NCI-H1048 (cell line): ENCODE data around the gene HHATL.

ENCODE experiments used
- DNase-seq: peaks from one replicate; lab custom pipeline; 2025; lab: John Stamatoyannopoulos, UW

The HHATL gene

GRCh38 chr3:42683875-42684598, 18.6 kb downstream of the HHATL start:
- DNase-seq = no peak

DNA sequence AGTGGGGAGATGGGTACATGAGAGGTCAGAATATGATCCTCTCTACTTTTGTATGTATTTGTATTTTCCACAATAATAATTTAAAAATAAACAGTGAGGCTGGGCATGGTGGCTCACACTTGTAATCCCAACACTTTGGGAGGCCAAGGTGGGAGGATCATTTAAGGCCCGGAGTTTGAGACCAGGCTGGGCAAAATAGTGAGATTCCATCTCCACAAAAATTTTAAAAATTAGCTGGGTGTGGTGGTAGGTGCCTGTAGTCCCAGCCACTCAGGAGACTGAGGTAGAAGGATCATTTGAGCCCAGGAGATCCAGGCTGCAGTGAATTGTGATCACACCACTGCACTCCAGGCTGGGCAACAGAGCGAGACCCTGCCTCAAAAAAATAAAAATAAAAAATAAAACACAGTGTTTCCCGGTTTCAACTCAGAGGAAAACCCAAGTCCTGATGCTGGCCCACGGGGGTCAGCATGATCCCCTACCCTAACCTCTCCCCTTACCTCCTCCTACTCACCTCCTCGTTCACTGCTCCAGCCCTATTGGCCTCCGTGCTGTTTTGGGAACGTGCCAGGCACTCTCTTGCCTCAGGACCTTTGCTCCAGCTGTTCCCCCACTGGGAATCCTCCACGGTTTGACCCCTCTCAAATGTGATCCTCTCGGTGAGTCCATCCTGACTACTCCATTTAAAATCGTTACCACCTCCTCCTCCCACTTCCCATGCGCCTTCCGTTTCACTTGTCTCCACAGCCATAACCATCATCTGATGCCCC, 20.1 kb downstream of the HHATL start:
- DNase-seq = no peak

GRCh38 chr3:42681361-42682038, 21.1 kb downstream of the HHATL start:
- no peak for DNase-seq

- no peak for DNase-seq
Measured at GRCh38 chr3:42680806-42681205, 21.8 kb downstream of the HHATL start.

DNA sequence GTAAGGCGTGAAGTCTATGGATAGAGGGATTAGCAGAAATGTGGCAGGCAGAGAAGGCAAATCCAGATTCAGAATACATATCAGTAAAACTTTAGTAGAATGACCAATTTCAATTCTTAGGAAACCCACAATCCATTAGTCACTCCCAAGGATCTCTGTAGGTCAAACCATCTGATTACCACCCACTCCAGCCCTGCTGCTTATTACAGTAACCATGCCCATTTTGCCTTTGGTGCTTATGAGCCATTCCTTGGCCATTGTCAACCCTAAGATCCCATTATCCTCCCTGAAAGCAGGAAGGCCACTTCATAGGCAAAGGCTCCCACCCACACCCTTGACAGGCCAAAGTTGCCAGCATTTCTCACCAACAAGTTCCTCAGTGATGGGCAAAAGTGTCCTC, 22.3 kb downstream of the HHATL start:
- DNase-seq = no peak

DNA sequence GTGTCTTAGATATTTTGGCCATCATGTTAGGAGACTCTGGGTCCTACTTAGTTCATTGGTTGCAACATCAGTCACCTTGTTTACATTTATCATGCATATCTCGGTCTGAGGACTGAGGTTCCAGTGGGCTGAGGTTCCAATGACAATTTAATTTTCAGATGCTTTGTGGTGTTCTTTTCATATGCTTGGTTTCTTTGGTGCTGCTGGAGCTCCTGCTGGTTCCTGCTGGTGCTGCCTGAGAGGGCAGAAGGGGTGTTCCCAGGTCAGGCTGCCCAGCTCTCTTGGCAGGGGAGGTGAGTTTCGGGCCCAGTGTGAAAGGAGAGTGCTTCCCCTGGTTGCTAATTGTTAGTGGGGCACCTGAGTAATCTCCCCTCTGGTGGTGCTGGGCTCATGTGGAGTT, 24.2 kb downstream of the HHATL start:
- no peak for DNase-seq

DNA sequence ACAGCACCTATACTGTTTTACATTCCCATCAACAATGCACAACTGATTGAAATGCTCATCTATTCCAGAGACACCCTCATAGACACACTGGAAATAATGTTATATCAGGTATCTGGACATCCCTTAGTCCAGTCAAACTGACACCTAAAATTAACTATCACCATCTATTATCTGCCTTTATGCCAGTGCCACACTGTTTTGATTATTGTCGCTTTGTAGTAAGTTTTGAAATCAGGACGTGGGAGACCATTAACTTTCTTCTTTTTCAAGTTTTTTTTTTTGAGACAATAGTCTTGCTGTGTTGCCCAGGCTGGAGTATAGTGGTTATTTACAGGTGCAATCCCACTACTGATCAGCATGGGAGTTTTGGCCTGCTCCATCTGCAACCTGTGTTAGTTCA, 26.7 kb downstream of the HHATL start:
- no peak for DNase-seq

DNA sequence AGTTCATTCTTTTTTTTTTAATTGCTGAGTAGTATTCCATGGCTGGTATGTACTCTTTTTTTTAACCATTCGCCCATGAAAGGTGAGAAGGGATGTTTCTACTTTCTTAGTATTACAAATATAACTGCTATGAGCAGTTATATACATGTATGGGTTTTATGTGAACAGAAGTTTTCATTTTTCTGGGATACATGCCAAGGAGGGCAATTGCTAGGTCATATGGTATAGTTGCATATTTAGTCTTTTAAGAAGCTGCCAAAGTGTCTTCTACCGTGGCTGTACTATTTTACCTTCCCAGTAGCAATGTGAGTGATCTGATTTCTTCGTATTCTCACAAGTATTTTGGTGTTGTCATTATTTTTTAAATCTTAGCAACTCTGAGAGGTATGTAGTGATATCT, 28.5 kb downstream of the HHATL start:
- DNase-seq = no peak

DNA sequence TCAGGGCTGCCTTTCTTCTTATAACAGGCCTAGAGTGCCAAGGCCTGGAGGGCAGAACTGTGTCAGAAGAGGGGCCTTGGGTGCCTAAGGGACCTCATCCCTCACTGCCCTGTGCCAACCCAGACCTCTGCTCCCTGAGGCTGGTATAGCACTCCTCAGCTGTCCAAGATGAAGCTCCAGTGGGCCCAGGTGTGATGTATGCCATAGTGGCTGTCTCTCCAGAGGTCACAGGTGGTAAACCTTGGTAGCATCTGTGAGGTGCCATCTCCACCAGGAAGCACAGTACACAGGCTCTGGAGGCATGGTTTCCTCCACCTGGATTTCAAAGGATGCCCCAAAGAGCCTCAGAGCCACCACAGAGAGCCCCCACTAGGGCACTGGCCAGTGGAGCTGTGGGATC, 29.5 kb downstream of the HHATL start:
- DNase-seq = no peak

DNA sequence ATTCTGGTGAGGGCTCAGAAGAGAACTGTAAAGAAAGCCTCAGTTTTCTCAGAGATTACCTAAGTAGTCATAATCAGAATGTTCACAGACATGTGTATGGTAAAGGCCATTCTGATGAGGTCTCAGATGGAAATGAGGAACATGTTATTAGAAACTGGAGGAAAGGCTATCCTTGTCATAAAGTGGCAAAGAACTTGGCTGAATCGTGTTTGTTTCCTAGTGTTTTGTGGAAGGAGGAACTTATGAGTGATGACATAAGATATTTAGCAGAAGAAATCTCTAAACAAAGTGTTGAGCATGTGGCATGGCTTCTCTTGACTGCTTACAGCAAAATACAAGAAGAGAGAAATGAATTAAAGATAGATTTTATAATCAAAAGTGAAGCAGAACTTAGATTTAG, 30.1 kb downstream of the HHATL start:
- no peak for DNase-seq

- DNase-seq = no peak
Measured at GRCh38 chr3:42670670-42671069, 31.9 kb downstream of the HHATL start.

DNA sequence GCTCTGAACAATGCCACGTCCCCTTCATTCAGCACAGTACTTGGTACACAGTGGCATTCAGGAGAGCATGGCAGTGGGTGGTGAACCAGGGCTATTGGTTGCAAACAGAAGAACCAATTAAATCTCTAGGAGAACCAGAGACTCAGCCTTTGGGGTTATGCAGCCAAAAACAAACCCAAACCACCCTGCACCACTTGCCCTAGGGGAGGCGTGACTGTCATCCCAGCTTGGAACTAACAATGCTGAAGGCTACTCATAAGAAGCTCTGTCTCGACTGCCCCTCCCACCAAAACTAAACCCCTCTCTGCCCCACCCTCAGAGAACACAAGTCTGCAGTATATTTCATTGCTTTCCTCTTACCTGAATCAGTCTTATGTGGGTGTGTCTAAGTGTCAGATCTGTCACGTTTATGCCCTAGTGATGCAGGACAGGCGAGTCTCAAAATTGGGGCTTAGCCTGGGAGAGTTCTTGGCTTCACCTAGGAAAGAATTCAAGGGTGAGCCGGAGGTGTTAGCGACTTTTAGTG, 32.5 kb downstream of the HHATL start:
- no peak for DNase-seq

DNA sequence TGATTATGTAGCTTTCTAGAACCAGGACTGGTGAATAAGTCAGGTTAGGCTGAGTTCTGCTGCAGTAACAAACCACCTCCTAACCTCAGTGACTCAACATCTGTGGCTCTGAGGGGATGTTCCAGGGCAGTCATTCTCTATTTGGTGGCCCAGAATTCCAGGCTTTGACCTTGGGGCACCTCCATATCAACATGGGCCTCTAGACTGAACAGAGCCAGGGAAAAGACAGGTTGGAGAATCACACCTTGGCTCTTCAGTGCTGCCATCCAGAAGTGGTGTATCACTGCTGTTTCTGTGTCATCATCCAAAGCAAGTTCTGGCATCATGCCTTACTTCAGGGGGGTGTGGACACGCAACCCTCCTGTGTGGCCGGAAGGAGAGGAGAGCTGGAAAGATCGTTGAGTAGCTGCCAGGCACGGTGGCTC, 33.8 kb downstream of the HHATL start:
- DNase-seq = no peak

- DNase-seq = no peak
Measured at GRCh38 chr3:42668413-42668760, 34.2 kb downstream of the HHATL start.

- no peak for DNase-seq
Measured at GRCh38 chr3:42667523-42668412, 34.8 kb downstream of the HHATL start.

- DNase-seq = no peak
Measured at GRCh38 chr3:42667096-42667522, 35.5 kb downstream of the HHATL start.

- DNase-seq = no peak
Measured at GRCh38 chr3:42666577-42666998, 36.0 kb downstream of the HHATL start.

GRCh38 chr3:42666022-42666421, 36.6 kb downstream of the HHATL start:
- no peak for DNase-seq

GRCh38 chr3:42665050-42665878, 37.3 kb downstream of the HHATL start:
- DNase-seq = no peak

DNA sequence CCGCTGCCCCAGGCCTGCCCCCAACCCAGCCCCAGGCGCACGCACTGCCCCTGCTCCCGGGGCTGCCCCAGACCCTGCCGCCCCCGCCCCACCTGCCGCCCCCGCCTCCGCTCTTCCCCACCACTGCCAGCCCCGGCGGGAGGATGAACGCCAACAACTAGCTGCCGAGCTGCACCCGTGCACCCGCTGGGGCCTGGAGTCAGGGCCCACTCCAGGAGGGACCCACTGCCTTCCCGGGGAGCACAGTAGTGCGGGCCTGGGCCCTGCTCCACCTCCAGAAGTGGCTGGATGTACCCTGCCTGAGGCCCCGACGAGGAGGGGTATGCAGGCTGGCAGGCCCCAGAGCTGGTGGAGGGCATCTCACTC, 38.2 kb downstream of the HHATL start:
- no peak for DNase-seq
